ENCODE results near the gene ZNF727. TPM values are rescaled to one million over a fixed set of nuclear protein-coding genes. Genes with fewer than 3 reads are reported as not detected.

Gene ZNF727
- total and polyA plus RNA-seq, 2 experiments from 2014 or later, result not detected

Other genes with a start within 250 kb of the ZNF727 start
- gene ZNF722, start 46.6 kb upstream of the ZNF727 start, total RNA-seq (2014; rRNA removed; shearing (Covaris generic)), result not detected in 2 replicates
- gene ZNF722, start 46.6 kb upstream of the ZNF727 start, polyA plus RNA-seq (2016; fragmentation: Nextera tagmentation; extraction: Ambion mirVana), result not detected in 2 replicates
- gene ZNF735, start 161.8 kb downstream of the ZNF727 start, total RNA-seq (2014; rRNA removed; shearing (Covaris generic)), result not detected in 2 replicates
- gene ZNF735, start 161.8 kb downstream of the ZNF727 start, polyA plus RNA-seq (2016; fragmentation: Nextera tagmentation; extraction: Ambion mirVana), result not detected in 2 replicates
- gene ZNF679, start 183.0 kb downstream of the ZNF727 start, total RNA-seq (2014; rRNA removed; shearing (Covaris generic)), result not detected in 2 replicates
- gene ZNF679, start 183.0 kb downstream of the ZNF727 start, polyA plus RNA-seq (2016; fragmentation: Nextera tagmentation; extraction: Ambion mirVana), result not detected in 2 replicates

Data from GM23248 (cell line).